GM12878 (cell line): ENCODE data around the gene PRRT1B. TPM values are rescaled to one million over a fixed set of nuclear protein-coding genes. Genes with fewer than 3 reads are reported as not detected.
A peak's percentile ranks its signal among the peaks of the same experiment; 100 is the strongest.

Source experiments
- ATAC-seq: fragments of 200-7000 bp; cut with Tn5 transposase; 3 replicates; pipeline ENCODE4 v1.9.1; 2020; ENCODE audit warnings: mild to moderate bottlenecking, moderate library complexity
- BruUV-seq: library from RNA; stranded (reverse); fragments of 400-500 nt; replicated peaks from 2 replicates; lab custom pipeline; 2021; lab: Mats Ljungman, UMichigan
- CTCF ChIA-PET: fragments of 300-600 bp; sonication (Branson Sonifier 250); formaldehyde crosslinking; extraction: SDS; loops from one replicate; lab custom pipeline; 2021; ENCODE audit warnings: inconsistent platforms; lab: Yijun Ruan, JAX
- POLR2A ChIA-PET: fragments of 350-600 bp; formaldehyde crosslinking; extraction: SDS; loops from one replicate; lab custom pipeline; 2021; ENCODE audit warnings: inconsistent platforms; lab: Charles Lee
- RAD21 ChIA-PET: fragments of 300-600 bp; sonication (Branson Sonifier 250); formaldehyde crosslinking; loops from one replicate; lab custom pipeline; 2023; ENCODE audit warnings: antibody characterized with exemption; ENCODE audit not compliant: unreplicated experiment; lab: Charles Lee
- SMC1A ChIA-PET: fragments of 300-600 bp; sonication (Branson Sonifier 250); formaldehyde crosslinking; loops from one replicate; lab custom pipeline; 2023; ENCODE audit not compliant: unreplicated experiment, uncharacterized antibody; lab: Charles Lee
- DNase-seq: peaks from one replicate; pipeline ENCODE4 v3.0.0-alpha.2; 2011; ENCODE audit warnings: low read depth, low spot score
- FAIRE-seq: peaks from 3 replicates; lab custom pipeline; 2011; peaks lifted over from hg19 to GRCh38; lab: Jason Lieb, UNC
- H2AFZ ChIP-seq: 2 replicates; pipeline ENCODE4 v1.6.0; 2011; ENCODE audit warnings: low read depth, low read length, control low read depth; ENCODE audit not compliant: control insufficient read depth
- H3K27ac ChIP-seq: 2 replicates; pipeline ENCODE4 v1.5.1; 2011; ENCODE audit warnings: control low read depth; ENCODE audit not compliant: control insufficient read depth, insufficient read depth
- H3K27me3 ChIP-seq, 2 experiments: replicated peaks in 1 of 2; 2 replicates each; pipeline versions ENCODE4 v1.6.0 to v1.6.1; 2011; ENCODE audit warnings: low read length in 1 of 2; ENCODE audit not compliant: control insufficient read depth in 2 of 2, insufficient read depth in 2 of 2
- H3K36me3 ChIP-seq, 2 experiments: 2 replicates each; pipeline ENCODE4 v1.5.1; 2011; ENCODE audit warnings: low read length in 1 of 2; ENCODE audit not compliant: control insufficient read depth in 2 of 2, insufficient read depth in 2 of 2
- H3K4me1 ChIP-seq: 2 replicates; pipeline ENCODE4 v1.6.1; 2011; ENCODE audit warnings: mild to moderate bottlenecking, low read length, moderate library complexity, mixed read lengths; ENCODE audit not compliant: control insufficient read depth, insufficient read depth
- H3K4me2 ChIP-seq: 2 replicates; pipeline ENCODE4 v1.6.0; 2011; ENCODE audit warnings: control low read depth; ENCODE audit not compliant: control insufficient read depth, insufficient read depth
- H3K4me3 ChIP-seq: fragments of 200-600 bp; sonication (generic); 2 replicates; pipeline ENCODE4 v1.5.1; 2016
- H3K79me2 ChIP-seq: 2 replicates; pipeline ENCODE4 v1.6.0; 2011; ENCODE audit warnings: low read length; ENCODE audit not compliant: control insufficient read depth, insufficient read depth
- H3K9ac ChIP-seq: 2 replicates; pipeline ENCODE4 v1.8.0; 2011; ENCODE audit warnings: low read length, control low read depth, mixed read lengths; ENCODE audit not compliant: control insufficient read depth, insufficient read depth
- H3K9me3 ChIP-seq: replicated peaks from 3 replicates; pipeline ENCODE4 v1.5.1; 2011; ENCODE audit warnings: mild to moderate bottlenecking, low read length; ENCODE audit not compliant: control insufficient read depth, insufficient read depth
- H4K20me1 ChIP-seq: 2 replicates; pipeline ENCODE4 v1.6.0; 2011; ENCODE audit not compliant: control insufficient read depth, insufficient read depth
- CBX5 ChIP-seq: sonication (generic); IDR thresholded peaks from 2 replicates; pipeline ENCODE4 v1.6.1; 2016; ENCODE audit warnings: low read depth, moderate library complexity, mild to moderate bottlenecking, inconsistent platforms
- IRF4 ChIP-seq: IDR thresholded peaks from 2 replicates; pipeline ENCODE4 v1.6.1; 2011; ENCODE audit warnings: low read depth, low read length
- POLR2A ChIP-seq: IDR thresholded peaks from 2 replicates; pipeline ENCODE4 v1.6.1; 2011; ENCODE audit warnings: low read depth, mild to moderate bottlenecking, low read length
- POLR2AphosphoS2 ChIP-seq: IDR thresholded peaks from 2 replicates; pipeline ENCODE4 v1.6.1; 2011; ENCODE audit warnings: low read depth, mild to moderate bottlenecking, low read length, improper control_type of control experiment, moderate library complexity
- POLR2AphosphoS5 ChIP-seq: IDR thresholded peaks from 2 replicates; pipeline ENCODE4 v1.6.1; 2011; ENCODE audit warnings: mild to moderate bottlenecking, low read length, inconsistent platforms
- RUNX3 ChIP-seq: IDR thresholded peaks from 2 replicates; pipeline ENCODE4 v1.6.1; 2012; ENCODE audit warnings: low read length, inconsistent platforms
- TCF3 ChIP-seq: IDR thresholded peaks from 2 replicates; pipeline ENCODE4 v1.6.1; 2012; ENCODE audit warnings: low read depth, mild to moderate bottlenecking, low read length, borderline replicate concordance; ENCODE audit not compliant: insufficient read depth
- WRNIP1 ChIP-seq: IDR thresholded peaks from 2 replicates; pipeline ENCODE4 v1.6.1; 2011; ENCODE audit warnings: low read depth, low read length, improper control_type of control experiment, borderline replicate concordance
- WGBS: methylation state at CpG from one replicate; pipeline ENCODE4 v1.1.6; 2016; ENCODE audit warnings: low lambda C conversion rate; ENCODE audit not compliant: insufficient replicate concordance, insufficient coverage; ENCODE audit errors: missing lambda C conversion rate; 5-methylcytosine and 5-hydroxymethylcytosine counted together
- in situ Hi-C: fragments of 300-500 bp; cut with MboI; formaldehyde crosslinking; loops from 9 replicates; pipeline ENCODE4 v1.14.3; 2018; ENCODE audit warnings: mixed read lengths
- intact Hi-C: fragments of 100-400 bp; cut with micrococcal nuclease; formaldehyde crosslinking; loops from one replicate; pipeline ENCODE4 v1.14.2; 2022; ENCODE audit not compliant: unreplicated experiment
- polyA plus RNA-seq, 11 experiments: library from polyadenylated mRNA; depleted of rRNA in 4 of 11; unstranded in 6 of 11; stranded (reverse) in 5 of 11; fragments of >200 nt; fragmentation: Nextera tagmentation in 4 of 11; fragmentation: Illumina TruSeq in 1 of 11; extraction: Ambion mirVana in 4 of 11; extraction: Trizol in 1 of 11; gene quantifications; 1 replicate in 1 of 11; 2 replicates in 10 of 11; pipeline versions ENCODE4 v1.2.1 to v1.2.3, GENCODE V29; 2011 to 2016; ENCODE audit warnings: inconsistent platforms in 2 of 11, missing spikeins in 2 of 11, low read depth in 1 of 11
- total RNA-seq, 4 experiments: library from RNA; depleted of rRNA in 3 of 4; stranded (reverse); fragments of >200 nt in 3 of 4; fragmentation: Illumina TruSeq in 1 of 4; extraction: Trizol in 1 of 4; gene quantifications; 2 replicates each; pipeline versions ENCODE4 v1.2.1 to v1.2.3, GENCODE V29; 2013 to 2021
- TF ChIP-seq, protein P1 (sequence below): fragments of 450-650 bp; IDR thresholded peaks from 2 replicates; pipeline ENCODE4 v1.6.1; 2016; ENCODE audit warnings: mild to moderate bottlenecking
- TF ChIP-seq, protein P2 (sequence below): IDR thresholded peaks from 2 replicates; pipeline ENCODE4 v1.6.1; 2011; ENCODE audit warnings: borderline replicate concordance, low read depth, mild to moderate bottlenecking, moderate library complexity, low read length; ENCODE audit not compliant: insufficient read depth, poor library complexity, severe bottlenecking
- TF ChIP-seq, protein P3 (sequence below): fragments of 150-350 bp; IDR thresholded peaks from 2 replicates; pipeline ENCODE4 v1.6.1; 2016; ENCODE audit warnings: low read depth, low read length
- TF ChIP-seq, protein P4 (sequence below): fragments of 450-650 bp; IDR thresholded peaks from 2 replicates; pipeline ENCODE4 v1.6.1; 2016; ENCODE audit warnings: mild to moderate bottlenecking, moderate library complexity, borderline replicate concordance

Gene PRRT1B
- total and polyA plus RNA-seq, 10 of the 15 experiments (the other 5 are each of a cell fraction or from before 2014, with no cell fraction given), result not detected

DNA sequence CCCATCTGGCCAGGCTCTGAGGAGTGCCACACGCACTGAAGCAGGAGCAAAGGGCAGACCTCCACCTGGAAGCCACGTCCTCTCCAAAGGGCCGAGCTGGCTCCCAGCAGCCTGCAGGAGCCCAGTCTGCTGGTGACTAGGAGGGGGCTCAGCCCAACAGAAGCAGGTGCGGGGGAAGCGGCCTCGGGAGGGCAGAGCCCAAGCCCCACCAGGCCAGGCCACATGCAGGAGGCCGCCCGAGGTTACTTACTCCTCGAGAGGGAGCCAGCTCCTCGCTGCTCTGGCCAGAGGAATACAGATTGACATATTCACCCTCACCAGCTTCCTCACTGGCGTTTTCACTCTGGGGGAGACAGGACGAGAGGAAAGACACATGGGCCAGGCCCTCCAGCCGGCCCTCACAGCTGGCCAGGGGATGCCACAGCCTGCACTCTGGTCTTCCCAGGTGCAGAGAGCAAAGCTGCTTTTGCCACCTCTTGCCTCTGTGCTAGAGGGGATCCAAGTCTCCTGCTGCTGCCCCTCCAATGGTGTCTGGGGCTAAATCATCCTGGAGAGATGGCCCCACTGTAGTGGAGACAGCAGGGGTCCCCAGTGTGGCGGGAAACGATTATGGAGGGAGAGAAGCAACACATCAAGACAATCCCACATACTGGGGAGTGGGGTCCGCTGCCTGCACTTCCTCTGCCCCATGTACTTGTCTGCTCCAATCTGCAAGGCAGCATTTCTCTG lies 58.6 kb downstream of the PRRT1B start:
- no peaks in the 10 kb centered on the region for H3K79me2 ChIP-seq
- H2AFZ ChIP-seq, result no peak overlapping the region
- no peak overlapping the region for H3K4me3 ChIP-seq
- ATAC-seq (no peak), DNase-seq (no peak), FAIRE-seq (no peak)
- no peak overlapping the region for H3K4me2 ChIP-seq
- H3K27ac ChIP-seq, result no peak overlapping the region
- H3K27me3 ChIP-seq, result no peaks in the 10 kb centered on the region
- ChIA-PET RAD21 (interaction anchor here (1.1 kb wide), 1 partner anchor 19 kb away, joined by 3 read pairs; no protein-coding TSS in a partner anchor), SMC1A (no interaction called here), POLR2A (no interaction called here), CTCF (interaction anchor here (1.0 to 1.5 kb wide), 3 partner anchors 12 to 137 kb away, joined by 3 to 5 read pairs (median 3); no protein-coding TSS in a partner anchor)
- BruUV-seq, result no TSS peak
- H3K9ac ChIP-seq, result no peak overlapping the region
- no peaks in the 10 kb centered on the region for H3K4me1 ChIP-seq
- H3K9me3 ChIP-seq, result no peaks in the 10 kb centered on the region
- H4K20me1 ChIP-seq, result no peaks in the 10 kb centered on the region
- in situ Hi-C loops, result no loop called here
- intact Hi-C loops, result no loop called here
- WGBS, result 95% methylated on average over 14 of the region's 16 CpGs
- peaks cover 27 to 43% of the 10 kb centered on the region in 2 experiments for H3K36me3 ChIP-seq
- TF ChIP-seq, protein P1, sequence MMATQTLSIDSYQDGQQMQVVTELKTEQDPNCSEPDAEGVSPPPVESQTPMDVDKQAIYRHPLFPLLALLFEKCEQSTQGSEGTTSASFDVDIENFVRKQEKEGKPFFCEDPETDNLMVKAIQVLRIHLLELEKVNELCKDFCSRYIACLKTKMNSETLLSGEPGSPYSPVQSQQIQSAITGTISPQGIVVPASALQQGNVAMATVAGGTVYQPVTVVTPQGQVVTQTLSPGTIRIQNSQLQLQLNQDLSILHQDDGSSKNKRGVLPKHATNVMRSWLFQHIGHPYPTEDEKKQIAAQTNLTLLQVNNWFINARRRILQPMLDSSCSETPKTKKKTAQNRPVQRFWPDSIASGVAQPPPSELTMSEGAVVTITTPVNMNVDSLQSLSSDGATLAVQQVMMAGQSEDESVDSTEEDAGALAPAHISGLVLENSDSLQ, result no peak
- TF ChIP-seq IRF4, result no peak
- TF ChIP-seq POLR2AphosphoS5, result peak; percentile 33; the same call in 1 of the 2 replicates
- TF ChIP-seq, protein P2, sequence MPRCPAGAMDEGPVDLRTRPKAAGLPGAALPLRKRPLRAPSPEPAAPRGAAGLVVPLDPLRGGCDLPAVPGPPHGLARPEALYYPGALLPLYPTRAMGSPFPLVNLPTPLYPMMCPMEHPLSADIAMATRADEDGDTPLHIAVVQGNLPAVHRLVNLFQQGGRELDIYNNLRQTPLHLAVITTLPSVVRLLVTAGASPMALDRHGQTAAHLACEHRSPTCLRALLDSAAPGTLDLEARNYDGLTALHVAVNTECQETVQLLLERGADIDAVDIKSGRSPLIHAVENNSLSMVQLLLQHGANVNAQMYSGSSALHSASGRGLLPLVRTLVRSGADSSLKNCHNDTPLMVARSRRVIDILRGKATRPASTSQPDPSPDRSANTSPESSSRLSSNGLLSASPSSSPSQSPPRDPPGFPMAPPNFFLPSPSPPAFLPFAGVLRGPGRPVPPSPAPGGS, result no peak
- peak; percentile 22; the same call in 1 of the 2 replicates for TF ChIP-seq POLR2A
- TF ChIP-seq WRNIP1, result no peak
- TF ChIP-seq POLR2AphosphoS2, result no peak
- TF ChIP-seq, protein P3, sequence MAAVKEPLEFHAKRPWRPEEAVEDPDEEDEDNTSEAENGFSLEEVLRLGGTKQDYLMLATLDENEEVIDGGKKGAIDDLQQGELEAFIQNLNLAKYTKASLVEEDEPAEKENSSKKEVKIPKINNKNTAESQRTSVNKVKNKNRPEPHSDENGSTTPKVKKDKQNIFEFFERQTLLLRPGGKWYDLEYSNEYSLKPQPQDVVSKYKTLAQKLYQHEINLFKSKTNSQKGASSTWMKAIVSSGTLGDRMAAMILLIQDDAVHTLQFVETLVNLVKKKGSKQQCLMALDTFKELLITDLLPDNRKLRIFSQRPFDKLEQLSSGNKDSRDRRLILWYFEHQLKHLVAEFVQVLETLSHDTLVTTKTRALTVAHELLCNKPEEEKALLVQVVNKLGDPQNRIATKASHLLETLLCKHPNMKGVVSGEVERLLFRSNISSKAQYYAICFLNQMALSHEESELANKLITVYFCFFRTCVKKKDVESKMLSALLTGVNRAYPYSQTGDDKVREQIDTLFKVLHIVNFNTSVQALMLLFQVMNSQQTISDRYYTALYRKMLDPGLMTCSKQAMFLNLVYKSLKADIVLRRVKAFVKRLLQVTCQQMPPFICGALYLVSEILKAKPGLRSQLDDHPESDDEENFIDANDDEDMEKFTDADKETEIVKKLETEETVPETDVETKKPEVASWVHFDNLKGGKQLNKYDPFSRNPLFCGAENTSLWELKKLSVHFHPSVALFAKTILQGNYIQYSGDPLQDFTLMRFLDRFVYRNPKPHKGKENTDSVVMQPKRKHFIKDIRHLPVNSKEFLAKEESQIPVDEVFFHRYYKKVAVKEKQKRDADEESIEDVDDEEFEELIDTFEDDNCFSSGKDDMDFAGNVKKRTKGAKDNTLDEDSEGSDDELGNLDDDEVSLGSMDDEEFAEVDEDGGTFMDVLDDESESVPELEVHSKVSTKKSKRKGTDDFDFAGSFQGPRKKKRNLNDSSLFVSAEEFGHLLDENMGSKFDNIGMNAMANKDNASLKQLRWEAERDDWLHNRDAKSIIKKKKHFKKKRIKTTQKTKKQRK, result no peak
- TF ChIP-seq RUNX3, result no peak
- TF ChIP-seq CBX5, result no peak
- no peak for TF ChIP-seq TCF3
- TF ChIP-seq, protein P4, sequence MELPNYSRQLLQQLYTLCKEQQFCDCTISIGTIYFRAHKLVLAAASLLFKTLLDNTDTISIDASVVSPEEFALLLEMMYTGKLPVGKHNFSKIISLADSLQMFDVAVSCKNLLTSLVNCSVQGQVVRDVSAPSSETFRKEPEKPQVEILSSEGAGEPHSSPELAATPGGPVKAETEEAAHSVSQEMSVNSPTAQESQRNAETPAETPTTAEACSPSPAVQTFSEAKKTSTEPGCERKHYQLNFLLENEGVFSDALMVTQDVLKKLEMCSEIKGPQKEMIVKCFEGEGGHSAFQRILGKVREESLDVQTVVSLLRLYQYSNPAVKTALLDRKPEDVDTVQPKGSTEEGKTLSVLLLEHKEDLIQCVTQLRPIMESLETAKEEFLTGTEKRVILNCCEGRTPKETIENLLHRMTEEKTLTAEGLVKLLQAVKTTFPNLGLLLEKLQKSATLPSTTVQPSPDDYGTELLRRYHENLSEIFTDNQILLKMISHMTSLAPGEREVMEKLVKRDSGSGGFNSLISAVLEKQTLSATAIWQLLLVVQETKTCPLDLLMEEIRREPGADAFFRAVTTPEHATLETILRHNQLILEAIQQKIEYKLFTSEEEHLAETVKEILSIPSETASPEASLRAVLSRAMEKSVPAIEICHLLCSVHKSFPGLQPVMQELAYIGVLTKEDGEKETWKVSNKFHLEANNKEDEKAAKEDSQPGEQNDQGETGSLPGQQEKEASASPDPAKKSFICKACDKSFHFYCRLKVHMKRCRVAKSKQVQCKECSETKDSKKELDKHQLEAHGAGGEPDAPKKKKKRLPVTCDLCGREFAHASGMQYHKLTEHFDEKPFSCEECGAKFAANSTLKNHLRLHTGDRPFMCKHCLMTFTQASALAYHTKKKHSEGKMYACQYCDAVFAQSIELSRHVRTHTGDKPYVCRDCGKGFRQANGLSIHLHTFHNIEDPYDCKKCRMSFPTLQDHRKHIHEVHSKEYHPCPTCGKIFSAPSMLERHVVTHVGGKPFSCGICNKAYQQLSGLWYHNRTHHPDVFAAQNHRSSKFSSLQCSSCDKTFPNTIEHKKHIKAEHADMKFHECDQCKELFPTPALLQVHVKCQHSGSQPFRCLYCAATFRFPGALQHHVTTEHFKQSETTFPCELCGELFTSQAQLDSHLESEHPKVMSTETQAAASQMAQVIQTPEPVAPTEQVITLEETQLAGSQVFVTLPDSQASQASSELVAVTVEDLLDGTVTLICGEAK, result no peak
